HG03432 (cell line): ENCODE results near the gene SHISA4.
"Not testable (repeated sequence)": the region's sequence is repeated elsewhere in the genome, so short reads cannot be mapped to it uniquely, and the experiment has no call there.

ENCODE experiments used
- ATAC-seq: cut with Tn5 transposase; IDR thresholded peaks from one replicate; pipeline ENCODE4 v1.9.1; 2021; ENCODE audit warnings: mild to moderate bottlenecking, moderate library complexity; ENCODE audit not compliant: unreplicated experiment

Gene SHISA4

GRCh38 chr1:201888282-201889089, at the start of gene SHISA4:
Gene SHISA4 (plus strand): TSS chr1:201888898. CDS start chr1:201888995, 97 bp downstream.
- ATAC-seq: no peak

GRCh38 chr1:201839089-201839488, 49.6 kb upstream of the SHISA4 start:
- not testable (repeated sequence) for ATAC-seq

- no peak for ATAC-seq
Measured at GRCh38 chr1:201840055-201840454, 48.6 kb upstream of the SHISA4 start.

- ATAC-seq: no peak
Measured at GRCh38 chr1:201840490-201840889, 48.2 kb upstream of the SHISA4 start.

- ATAC-seq: no peak
Measured at GRCh38 chr1:201841265-201841912, 47.3 kb upstream of the SHISA4 start.

GRCh38 chr1:201842472-201843027, 46.1 kb upstream of the SHISA4 start:
- no peak for ATAC-seq

- ATAC-seq: no peak
Measured at GRCh38 chr1:201845331-201846083, 43.2 kb upstream of the SHISA4 start.

- ATAC-seq: no peak
Measured at GRCh38 chr1:201847150-201847549, 41.5 kb upstream of the SHISA4 start.

- no peak for ATAC-seq
Measured at GRCh38 chr1:201848230-201848629, 40.5 kb upstream of the SHISA4 start.

GRCh38 chr1:201849372-201850052, 39.2 kb upstream of the SHISA4 start:
- ATAC-seq: no peak

- no peak for ATAC-seq
Measured at GRCh38 chr1:201850053-201850397, 38.7 kb upstream of the SHISA4 start.

GRCh38 chr1:201851949-201852348, 36.7 kb upstream of the SHISA4 start:
- ATAC-seq: no peak

- ATAC-seq: not testable (repeated sequence)
Measured at GRCh38 chr1:201856722-201857121, 32.0 kb upstream of the SHISA4 start.

- no peak for ATAC-seq
Measured at GRCh38 chr1:201859424-201859823, 29.3 kb upstream of the SHISA4 start.

GRCh38 chr1:201861448-201861847, 27.2 kb upstream of the SHISA4 start:
- no peak for ATAC-seq

GRCh38 chr1:201870397-201870796, 18.3 kb upstream of the SHISA4 start:
- no peak for ATAC-seq

- ATAC-seq: no peak
Measured at GRCh38 chr1:201874672-201875071, 14.0 kb upstream of the SHISA4 start.

- no peak for ATAC-seq
Measured at GRCh38 chr1:201876148-201876818, 12.4 kb upstream of the SHISA4 start.

- no peak for ATAC-seq
Measured at GRCh38 chr1:201877877-201878401, 10.8 kb upstream of the SHISA4 start.
